GF-D8 (cell line): Measurements from ENCODE around the gene TFAP2A.

Experiments
- DNase-seq: peaks from one replicate; lab custom pipeline; 2025; lab: John Stamatoyannopoulos, UW

The TFAP2A gene

DNA sequence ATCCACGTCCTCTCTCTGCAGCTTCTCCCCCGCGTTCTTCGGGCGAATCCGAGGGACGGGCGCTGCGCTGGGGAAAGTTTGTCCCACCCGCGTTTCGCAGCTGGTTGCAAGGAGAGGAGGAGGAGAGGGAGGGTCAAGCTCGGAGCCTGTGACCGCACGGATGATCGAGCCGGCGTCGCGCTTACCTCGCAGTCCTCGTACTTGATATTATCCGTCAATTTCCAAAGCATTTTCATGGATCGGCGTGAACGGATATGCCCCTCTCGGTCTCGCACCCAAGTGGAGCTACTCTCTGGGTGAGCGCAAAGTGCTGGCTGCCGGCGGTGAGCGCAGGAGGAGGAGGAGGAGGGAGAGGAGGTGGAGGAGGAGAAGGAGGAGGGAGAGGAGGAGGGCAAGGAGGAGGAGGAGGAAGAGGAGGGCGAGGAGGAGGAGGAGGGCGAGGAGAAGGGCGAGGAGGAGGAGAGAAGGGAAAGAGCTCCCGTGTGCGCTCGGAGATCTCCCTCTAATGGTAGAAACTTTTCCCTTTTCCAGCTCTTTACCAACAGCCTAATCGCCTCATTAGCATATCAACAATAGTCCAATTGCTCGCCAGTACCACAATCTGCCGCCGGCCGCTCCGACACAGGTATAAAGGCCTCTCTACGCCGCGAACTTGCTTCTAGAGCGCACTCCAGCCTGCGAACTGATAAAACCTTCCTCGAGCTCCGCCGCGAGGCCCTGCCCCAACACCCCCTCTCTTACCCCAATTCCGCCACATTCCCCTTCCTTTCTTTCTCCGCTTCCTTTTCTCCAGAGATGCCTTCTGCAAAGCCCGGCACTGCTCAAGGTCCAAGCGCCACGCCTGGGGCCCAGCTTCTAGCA, at the start of gene TFAP2A:
Gene TFAP2A, minus strand, starts transcription at position 319 of the 861 bp plus-strand sequence. Its CDS starts 83 bp downstream, at position 236.
- no peak for DNase-seq

DNA sequence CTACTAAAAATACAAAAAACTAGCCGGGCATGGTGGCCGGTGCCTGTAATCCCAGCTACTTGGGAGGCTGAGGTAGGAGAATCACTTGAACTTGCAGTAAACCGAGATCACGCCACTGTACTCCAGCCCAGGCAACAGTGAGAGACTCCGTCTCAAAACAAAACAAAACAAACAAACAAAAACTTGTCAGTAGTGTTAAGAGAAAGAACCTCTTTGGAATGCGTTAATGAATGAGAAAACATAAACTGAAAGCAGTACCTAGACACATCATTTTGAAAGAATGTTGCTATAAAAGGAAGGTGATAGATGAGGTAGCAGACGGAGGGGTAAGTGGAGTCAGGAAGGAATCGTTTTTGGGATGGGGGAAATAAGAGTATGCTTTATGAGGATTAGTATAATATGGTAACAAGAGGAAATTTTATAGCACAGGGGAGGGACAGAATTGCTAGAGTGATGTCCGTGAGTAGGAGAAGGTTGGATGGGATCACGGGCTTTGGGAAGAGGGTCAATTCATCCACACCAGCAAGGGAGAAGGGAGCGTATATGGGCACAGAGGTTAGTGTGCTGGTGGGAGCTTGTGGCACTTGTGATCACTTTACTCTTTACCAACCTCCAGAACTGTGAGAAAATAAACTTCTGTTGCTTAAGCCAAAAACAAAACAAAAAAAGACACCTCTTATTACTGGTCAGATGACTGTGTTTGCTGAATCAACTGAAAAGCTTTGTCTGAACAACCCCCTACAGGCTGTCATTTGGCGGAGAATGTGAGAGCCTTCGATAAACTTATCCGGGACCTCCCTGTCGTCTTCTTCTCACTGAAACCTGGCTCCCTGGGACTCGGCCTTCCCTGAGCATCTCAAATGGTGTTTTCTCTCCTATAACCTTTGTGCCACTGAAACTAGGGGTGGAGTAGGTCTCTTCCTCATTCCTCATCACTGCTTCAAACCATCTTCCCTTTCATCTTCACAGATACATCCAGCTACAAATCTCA, 48.9 kb upstream of the TFAP2A start:
- no peak for DNase-seq

DNA sequence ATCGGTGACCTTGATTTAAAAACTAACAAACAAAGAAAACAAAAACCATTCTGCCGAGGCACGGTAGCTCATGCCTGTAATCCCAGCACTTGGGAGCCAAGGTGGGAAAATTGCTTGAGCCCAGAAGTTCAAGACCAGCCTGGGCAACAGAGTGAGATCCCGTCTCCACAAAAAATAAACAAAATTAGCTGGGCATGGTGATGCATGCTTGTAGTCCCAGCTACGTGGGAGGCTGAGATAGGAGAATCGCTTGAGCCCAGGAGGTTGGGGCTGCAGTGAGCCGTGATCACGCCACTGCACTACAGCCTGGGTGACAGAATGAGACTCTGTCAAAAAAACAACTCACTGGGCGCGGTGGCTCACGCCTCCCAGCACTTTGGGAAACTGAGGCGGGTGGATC, 48.2 kb upstream of the TFAP2A start:
- DNase-seq, result no peak

DNA sequence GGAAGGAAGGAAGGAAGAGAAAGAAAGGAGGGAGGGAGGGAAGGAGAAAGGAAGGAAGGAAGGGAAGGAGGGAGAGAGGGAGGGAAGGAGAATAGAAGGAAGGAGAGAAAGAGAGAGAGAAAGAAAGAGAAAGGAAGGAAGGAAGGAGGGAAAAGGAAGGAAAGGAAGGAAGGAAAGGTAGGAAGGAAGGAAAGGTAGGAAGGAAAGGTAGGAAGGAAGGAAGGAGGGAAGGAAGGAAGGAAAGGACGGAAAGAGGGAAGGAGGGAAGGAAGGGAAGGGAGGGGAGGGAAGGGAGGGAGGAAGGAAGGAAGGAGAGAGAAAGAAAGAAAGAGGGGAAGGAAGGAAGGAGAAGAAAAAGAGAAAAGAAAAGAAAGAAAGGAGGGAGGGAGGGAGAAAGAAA, 47.0 kb upstream of the TFAP2A start:
- DNase-seq, result no peak

DNA sequence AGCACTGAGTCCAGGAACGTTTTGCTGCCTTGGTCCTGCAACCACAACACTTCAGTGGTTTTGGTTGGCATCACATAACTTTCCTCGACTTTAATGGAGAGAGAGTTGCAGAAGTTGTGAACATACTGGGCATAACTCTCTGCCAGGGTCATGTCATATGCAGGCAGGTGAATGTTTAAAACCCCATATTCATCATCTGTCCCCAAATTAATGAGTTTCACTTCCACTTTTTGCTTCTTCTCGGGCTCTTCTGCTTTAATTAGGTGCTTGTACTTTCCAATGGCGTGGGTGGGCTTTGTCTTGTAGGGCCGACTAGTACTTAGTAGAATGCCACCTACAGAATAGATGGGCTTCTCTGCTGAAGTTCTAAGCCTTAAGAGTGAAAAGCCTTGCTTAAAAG, 45.2 kb upstream of the TFAP2A start:
- DNase-seq, result no peak

DNA sequence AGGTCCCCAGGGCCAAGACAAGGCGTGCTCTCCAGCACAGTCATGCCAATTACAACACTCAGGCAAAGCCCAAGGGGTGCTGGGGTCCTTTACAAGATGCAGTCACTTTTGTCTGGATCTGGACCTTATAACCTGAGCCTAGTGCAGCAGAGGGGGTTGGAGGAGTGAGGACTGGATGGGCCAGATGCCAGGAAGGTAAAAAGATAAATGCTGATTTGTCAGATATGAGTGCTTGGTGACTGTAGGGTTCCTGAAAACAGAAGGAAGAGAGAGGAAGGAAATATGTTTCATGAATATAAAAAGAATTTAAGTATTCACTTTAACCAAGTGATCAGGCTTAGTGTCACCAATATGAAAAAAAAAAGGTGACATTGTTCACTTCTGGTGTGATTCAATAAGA, 43.4 kb upstream of the TFAP2A start:
- no peak for DNase-seq

DNA sequence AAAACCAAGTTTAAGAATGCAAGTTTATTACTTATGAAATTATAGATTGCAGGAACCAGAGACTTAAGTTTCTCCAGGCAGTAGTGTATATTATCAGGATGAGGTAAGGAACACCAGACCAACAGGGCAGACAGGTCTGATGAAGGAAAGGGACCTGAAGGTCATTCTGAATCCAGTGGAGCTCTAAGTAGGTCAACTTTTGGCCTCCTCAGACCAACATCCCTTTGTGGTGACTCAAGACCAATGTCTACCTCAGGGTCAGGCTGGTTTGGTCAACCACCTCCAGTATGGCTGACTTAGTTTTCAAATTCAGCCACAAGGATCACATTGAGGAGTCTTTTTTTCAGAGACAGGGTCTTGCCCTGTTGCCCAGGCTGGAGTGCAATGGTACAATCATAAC, 38.7 kb upstream of the TFAP2A start:
- no peak for DNase-seq

DNA sequence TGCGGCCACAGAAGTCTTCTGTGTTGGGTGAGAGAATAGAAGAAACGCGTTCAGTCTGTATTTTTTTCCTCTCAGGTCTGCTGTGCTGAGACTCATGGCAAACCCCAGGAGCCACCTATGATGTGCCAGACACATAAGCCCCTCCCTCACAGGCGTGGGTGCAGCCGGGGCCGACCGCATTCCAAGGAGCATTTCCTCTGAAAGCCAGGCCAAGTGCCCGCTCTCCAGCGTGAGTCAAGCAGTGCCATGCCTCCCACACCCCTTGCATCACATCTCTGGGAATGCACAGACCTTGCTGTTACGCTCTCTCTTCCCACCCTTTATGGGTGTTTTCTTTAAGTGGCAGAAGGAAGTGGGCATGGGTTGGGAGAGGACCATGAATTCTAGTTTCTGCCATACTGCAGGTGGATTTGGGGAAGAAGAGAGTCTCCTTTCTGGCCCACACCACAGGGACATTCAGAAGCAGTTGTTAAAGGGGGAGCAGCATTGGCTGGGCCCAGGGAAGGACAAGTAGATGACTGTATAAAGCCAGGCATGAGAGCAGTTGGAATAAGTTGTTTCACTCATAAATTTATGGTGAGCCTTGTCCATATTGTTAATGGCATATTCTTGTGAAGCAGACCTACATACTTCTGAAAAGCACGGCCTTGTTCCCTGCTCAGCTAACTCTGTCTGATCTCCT, 37.1 kb upstream of the TFAP2A start:
- no peak for DNase-seq

DNA sequence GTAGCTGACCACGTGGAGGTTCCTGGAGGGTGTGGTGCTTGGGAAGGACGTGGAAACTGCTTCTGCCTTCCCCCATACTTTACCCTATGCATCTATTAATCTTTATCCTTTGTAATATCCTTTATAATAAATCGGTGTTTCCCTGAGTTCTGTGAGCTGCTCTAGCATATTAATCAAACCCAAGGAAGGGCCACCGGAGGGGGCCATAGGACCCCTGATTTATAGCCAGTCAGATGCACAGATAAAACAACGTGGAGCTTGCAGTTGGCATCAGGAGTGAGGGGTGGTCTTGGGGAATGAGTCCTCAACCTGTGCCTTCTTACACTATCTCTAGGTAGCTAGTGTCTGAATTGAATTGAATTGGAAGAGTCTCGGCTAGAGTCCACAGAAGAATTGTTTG, 36.5 kb upstream of the TFAP2A start:
- DNase-seq, result no peak

DNA sequence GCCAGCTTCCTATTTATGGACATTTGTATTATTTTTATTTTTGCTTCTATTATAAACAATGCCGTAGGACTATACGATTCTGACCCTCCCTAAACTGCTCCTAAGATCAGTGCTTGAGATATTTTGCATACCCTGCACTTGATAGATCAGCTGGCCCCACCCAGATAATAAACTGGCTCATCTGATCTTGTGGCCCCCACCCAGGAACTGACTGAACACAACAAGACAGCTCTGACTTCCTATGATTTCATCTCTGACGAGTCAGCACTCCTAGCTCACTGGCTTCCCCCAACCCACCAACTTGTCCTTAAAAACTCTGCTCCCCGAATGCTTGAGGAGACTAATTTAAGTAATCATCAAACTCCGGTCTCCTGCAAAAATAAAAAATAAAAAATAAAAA, 34.9 kb upstream of the TFAP2A start:
- DNase-seq, result no peak

DNA sequence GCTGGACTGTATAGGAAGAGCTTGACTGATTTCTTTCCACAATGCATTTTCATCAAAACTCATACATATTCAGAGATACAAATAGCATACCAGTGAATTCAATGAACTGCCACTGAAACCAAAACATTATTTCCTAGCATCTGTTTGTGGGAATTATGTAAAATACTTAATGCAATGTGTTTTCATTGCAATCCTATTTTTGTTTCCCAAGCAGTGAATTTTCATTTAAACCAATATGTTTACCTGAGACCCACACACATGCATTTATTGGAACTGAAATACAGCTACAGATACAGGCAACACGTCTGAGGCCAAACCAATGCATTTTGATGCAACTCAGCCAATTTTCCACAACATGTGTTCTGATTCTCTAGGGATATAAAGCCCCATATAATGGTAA, 33.2 kb upstream of the TFAP2A start:
- DNase-seq, result no peak

DNA sequence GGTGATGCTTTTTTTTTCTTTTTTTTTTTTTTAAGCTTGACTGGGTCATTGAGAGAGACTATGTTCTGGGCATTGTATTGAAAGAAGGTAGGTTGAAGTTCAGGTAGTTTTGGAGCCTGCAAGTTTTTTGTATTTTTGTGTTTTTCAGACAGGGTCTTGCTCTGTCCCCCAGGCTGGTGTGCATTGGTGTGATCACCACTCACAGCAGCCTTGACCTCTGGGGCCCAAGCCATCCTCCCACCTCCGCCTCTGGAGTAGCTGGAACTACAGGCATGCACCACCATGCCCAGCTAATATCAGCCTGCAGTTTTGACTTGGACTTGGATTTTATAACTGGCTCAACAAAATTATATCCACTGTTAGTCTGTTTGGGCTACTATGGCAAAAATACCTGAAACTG, 31.7 kb upstream of the TFAP2A start:
- DNase-seq, result no peak

DNA sequence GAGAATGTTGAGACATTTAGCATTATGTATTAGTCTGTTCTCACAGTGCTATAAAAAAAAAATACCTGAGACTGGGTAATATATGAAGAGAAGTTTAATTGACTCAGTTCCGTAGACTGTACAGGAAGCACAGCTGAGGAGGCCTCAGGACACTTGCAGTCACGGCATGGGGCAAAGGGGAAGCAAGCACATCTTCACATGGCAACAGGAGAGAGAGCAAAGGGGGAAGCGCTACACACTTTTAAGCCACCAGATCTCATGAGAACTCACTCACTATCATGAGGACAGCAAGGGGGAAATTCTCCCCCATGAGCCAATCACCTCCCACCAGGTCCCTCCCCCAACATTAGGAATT, 26.8 kb upstream of the TFAP2A start:
- DNase-seq, result no peak

DNA sequence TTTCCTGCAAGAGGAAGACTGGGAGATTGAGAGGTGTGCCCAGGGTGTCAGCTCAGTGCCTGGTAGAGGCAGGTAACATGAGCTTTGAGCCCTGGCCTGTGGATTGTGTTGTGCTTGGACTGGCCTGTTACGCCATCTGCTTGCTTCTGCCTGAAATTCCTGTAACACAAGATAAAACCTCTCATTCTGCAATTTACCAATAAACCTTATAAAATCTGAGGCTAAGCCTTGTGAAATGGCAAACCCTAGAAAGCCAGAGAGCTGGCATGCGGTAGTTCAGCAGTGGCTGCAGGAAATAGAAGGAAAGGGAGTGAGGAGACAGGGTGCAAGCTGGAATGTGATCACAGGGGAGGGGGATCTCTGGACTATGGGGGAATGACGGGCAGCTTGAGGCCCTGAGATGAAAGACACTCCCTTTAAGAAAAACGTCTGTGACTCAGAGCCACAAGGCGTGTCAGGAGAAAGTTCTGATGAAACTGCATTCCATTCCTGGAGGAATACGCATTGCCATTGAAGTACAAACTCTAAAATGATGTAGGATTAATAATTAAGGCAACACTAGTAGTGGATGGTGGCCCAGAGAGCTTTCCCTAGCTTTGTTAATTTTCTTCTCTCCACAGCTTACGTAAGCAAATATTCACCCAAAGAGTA, 26.3 kb upstream of the TFAP2A start:
- no peak for DNase-seq

DNA sequence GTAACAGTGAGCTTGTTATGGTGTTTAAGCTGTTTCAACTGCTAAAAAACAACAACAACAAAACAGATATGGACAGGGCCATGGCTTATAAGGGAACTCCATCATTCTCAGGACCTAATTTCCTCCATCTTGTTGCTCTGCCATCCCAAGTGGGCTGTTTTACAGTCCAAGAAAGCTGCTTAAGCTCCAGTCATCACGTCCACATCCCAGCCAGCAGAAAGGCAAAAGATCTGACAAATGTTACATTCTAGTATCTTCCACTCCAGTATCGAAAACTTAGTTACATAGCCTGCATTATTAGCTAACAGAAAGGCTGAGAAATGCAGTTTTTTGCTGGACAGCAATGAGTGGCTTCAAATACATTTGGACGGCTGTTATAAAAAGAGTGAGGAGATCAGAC, 23.0 kb upstream of the TFAP2A start:
- no peak for DNase-seq

DNA sequence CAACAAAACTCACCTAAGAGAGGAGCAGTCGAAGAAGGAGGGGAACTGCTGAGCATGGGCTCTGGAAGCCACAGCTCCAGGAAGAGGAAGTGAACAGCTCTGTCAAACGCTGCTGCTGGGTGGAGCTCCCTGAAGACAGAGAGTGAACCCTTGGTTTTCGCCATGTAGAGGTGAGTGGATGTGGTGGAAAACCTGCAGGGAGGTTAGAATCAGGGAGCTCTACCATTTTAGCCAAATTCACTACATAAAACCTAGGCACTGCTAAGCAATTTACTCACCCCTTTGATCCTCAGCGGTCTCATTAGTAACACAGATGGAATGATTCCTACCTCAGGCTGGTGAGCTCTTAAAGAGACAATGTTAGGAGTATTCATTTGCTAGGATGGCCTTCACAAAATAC, 19.4 kb upstream of the TFAP2A start:
- DNase-seq, result peak; percentile 12

DNA sequence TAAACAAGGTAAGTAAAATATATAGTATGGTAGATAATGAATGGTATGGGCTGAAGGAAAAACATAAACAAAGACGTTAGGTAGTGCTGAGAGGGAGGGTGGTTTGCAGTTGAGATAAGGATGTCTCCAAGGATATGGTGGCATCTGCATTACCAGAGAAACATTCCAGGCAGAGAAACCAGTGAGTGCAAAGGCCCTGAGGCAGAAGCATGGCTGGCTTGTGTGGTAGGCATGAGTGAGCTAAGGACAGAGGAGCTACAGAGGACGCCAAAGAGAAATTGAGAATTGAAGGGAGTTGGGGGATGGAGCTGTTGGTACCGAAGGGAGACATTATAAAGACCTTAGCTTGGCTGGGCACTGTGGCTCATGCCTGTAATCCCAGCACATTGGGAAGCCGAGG, 18.4 kb upstream of the TFAP2A start:
- DNase-seq, result no peak

DNA sequence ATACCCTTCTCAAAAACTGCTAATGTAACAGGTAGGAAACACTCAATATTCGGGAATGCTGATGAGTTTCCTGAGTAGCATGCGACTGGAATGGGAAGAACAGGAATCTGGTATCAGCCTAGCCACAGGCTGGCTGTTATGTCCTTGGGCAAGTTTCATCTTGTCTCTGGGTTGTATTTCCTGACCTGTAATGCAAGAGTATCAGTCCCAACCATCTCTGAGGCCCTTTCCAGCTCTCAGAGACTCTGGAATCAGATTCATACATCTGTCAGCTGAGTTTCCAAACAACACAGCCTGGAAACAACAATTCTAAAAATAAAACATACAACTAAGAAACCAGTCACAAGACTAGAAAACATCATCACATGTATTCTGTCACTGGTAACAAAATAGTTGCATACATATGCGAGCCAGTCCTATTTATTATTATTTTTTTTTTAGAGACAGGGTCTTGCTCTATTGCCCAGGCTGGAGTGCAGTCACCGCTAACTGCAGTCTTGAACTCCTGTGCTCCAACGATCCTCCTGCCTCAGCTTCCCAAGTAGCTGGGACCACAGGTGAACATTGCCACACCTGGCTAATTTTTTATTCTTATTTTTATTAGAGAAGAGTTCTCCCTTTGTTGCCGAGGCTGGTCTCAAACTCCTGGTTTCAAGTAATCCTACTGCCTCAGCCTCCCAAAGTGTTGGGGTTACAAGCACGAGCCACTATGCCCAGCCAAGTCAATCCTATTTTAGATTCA, 16.7 kb upstream of the TFAP2A start:
- no peak for DNase-seq

DNA sequence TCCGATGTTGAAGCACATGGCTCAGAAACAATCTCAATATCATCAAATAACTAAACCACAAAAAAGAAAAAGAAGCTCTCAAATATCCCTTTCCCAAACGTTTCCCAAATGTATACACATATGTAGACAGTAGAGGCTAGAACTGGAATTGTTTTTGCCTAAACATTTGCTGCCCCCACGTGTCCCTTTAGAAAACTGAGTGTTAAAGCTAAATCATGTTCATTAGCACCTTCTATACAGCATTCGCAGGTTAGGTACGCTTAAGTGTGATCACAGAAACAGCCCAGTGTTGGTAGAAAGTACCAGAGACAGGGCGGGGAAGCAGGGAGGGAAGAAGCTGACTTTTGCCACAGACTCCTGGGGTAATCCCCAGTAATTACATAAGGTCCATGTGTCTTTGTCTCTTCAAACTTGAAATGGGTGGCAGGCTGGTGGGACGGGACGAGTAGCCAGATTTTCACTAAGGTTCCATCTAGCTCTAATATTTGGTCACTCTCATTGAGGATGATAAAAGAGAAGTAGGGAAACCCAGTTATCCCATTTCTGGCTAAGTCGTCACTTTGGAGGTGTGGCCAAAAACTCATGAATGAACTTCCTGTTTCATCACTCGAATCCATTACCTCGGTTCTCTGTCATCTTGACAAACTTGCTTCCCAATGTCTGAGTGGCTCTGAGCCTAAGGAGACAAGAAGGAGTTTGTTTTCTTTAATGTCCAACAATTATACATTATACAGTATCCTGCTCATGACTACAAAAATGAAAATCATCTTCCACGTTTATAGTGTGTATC, 15.0 kb upstream of the TFAP2A start:
- no peak for DNase-seq

DNA sequence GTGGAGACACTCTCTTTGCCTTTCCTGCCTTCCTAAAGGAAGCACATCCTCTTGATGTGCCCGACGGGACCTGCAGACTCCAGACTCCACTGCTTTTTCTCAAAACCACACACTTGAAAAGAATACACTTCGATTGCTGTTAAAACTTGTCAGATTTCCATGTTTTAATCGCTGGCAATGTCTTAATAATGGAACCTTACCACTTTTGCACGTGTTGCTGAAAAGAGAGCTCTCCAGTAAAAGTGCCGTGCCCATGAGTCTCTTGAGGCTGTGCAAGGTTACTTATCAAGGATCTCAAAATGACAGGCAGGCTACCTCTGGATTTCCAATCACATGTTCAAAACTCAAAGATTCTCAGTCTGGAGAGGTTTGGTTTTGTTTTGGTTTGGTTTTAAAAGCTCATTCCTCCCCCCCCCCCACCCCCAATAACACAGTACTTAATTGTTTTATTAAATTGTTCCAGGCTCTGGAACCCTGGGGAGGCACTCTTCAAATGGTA, 12.0 kb upstream of the TFAP2A start:
- DNase-seq, result no peak
